ENCODE results near the gene SWAP70. TPM values are rescaled to one million over a fixed set of nuclear protein-coding genes. Genes with fewer than 3 reads are reported as not detected.

Gene SWAP70
- total and polyA plus RNA-seq, 10 of the 15 experiments (the other 5 are each of a cell fraction or from before 2014, with no cell fraction given): 20.6 to 62.4 (median 41.7) TPM

DNA sequence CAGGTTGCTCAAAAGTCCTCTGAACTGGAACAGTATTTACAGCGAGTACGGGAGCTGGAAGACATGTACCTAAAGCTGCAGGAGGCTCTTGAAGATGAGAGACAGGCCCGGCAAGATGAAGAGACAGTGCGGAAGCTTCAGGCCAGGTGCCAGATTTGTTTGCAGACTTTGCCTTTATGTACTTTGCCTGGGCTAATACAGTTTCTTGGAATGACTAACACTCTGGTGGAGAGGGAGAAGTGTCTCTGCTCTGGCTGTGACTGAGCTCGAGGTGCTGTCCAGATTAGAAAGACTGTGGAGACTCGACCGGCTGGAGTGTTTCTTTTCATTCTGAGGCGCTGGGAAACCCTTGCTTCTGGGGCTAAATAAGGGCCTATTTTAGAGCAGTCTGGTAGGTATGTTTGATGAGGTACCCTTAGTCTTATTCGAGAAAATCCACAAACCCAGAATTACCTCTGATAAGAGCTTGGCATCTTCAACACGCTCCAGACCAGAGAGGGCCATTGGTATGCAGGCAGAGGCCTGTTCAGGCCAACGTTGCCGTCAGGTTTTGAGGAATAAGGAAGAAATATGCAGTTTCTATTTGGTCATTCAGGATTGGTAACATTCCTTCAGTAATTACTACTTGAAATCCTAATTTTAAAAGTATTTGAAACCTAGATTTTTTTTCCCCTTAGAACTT, 76.5 kb downstream of the SWAP70 start:
- Histone ChIP-seq H3K36me3 (ENCODE audit: control insufficient read depth in 2 of 2, insufficient read depth in 2 of 2, low read length in 1 of 2) (peaks cover 3 to 21% of the 10 kb centered on the region in 2 experiments; a peak in 3 of 4 replicates), H4K20me1 (ENCODE audit: control insufficient read depth, insufficient read depth) (no peaks in the 10 kb centered on the region), H3K79me2 (ENCODE audit: control insufficient read depth, insufficient read depth, low read length) (peaks cover 2% of the 10 kb centered on the region), H3K27ac (ENCODE audit: control insufficient read depth, insufficient read depth) (0 out of 2 replicates have a peak overlapping the region, but pooled peaks have one; percentile 13), H3K27me3 (replicated peaks in 1 of 2; ENCODE audit: control insufficient read depth in 2 of 2, insufficient read depth in 2 of 2, low read length in 1 of 2) (no peaks in the 10 kb centered on the region), H3K9ac (ENCODE audit: control insufficient read depth, insufficient read depth, low read length) (no peak overlapping the region), H3K4me1 (ENCODE audit: control insufficient read depth, insufficient read depth, low read length) (peaks cover 48% of the 10 kb centered on the region), H3K9me3 (replicated peaks; ENCODE audit: control insufficient read depth, insufficient read depth, low read length) (peaks cover 8% of the 10 kb centered on the region; the same call in 2 of the 3 replicates), H2AFZ (ENCODE audit: control insufficient read depth, low read depth, low read length) (no peak overlapping the region), H3K4me2 (ENCODE audit: control insufficient read depth, insufficient read depth) (no peak overlapping the region), H3K4me3 (no peak overlapping the region)
- intact Hi-C loops (cut with micrococcal nuclease; ENCODE audit: unreplicated experiment) (no loop called here), in situ Hi-C loops (cut with MboI) (no loop called here)
- no peak for FAIRE-seq
- ChIA-PET CTCF (interaction anchor here (0.6 to 1.5 kb wide), 4 partner anchors 10 to 130 kb away, joined by 3 to 4 read pairs (median 3); no protein-coding TSS in a partner anchor), RAD21 (ENCODE audit: unreplicated experiment) (no interaction called here), POLR2A (no interaction called here), SMC1A (ENCODE audit: uncharacterized antibody, unreplicated experiment) (interaction anchor here (0.8 to 1.2 kb wide), 2 partner anchors 8 to 11 kb away, joined by 3 read pairs; no protein-coding TSS in a partner anchor)
- no peak for ATAC-seq
- no peak for DNase-seq (ENCODE audit: low read depth, low spot score)
- WGBS (ENCODE audit: insufficient coverage, insufficient replicate concordance, low lambda C conversion rate, missing lambda C conversion rate): 17% methylated on average over 12 of the region's 12 CpGs
- TF ChIP-seq JUNB (IDR thresholded peaks at IDR 0.05) (peak; percentile 29; the same call in 1 of the 2 replicates), JUND (IDR thresholded peaks at IDR 0.05; ENCODE audit: low read depth, low read length) (no peak), IRF4 (IDR thresholded peaks at IDR 0.05; ENCODE audit: low read depth, low read length) (0 out of 2 replicates have a peak, but pooled peaks have one; percentile 18), IRF5 (IDR thresholded peaks at IDR 0.05; ENCODE audit: borderline replicate concordance) (no peak)
- no TSS peak for BruUV-seq (replicated peaks)

DNA sequence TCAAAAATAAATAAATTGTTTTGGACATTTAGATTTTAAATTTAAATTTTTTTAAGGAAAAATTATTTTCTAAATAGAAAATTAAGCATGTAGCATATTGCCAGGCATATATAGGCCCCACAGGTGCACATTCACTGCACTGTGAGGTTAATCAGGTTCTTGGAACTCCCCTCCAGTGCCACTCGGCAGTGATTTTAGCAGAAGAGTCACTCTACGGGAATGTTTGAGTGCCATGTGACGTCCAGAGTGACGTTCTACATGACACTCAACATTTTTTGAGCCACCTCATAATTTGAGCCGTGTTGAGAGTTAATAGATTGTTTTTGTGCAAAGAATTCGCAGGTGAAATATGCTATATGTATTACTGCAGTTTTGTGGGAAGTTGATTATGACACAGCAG, 77.4 kb downstream of the SWAP70 start:
- intact Hi-C loops (cut with micrococcal nuclease; ENCODE audit: unreplicated experiment): no loop called here
- Histone ChIP-seq H2AFZ (ENCODE audit: control insufficient read depth, low read depth, low read length) (no peak overlapping the region), H3K9ac (ENCODE audit: control insufficient read depth, insufficient read depth, low read length) (no peak overlapping the region), H3K36me3 (ENCODE audit: control insufficient read depth in 2 of 2, insufficient read depth in 2 of 2, low read length in 1 of 2) (peaks cover 5 to 17% of the 10 kb centered on the region in 2 experiments), H3K27me3 (replicated peaks in 1 of 2; ENCODE audit: control insufficient read depth in 2 of 2, insufficient read depth in 2 of 2, low read length in 1 of 2) (no peaks in the 10 kb centered on the region), H3K4me2 (ENCODE audit: control insufficient read depth, insufficient read depth) (no peak overlapping the region), H3K4me3 (no peak overlapping the region), H3K79me2 (ENCODE audit: control insufficient read depth, insufficient read depth, low read length) (no peaks in the 10 kb centered on the region; the same call in 1 of the 2 replicates), H3K27ac (ENCODE audit: control insufficient read depth, insufficient read depth) (no peak overlapping the region), H3K4me1 (ENCODE audit: control insufficient read depth, insufficient read depth, low read length) (peaks cover 48% of the 10 kb centered on the region), H3K9me3 (replicated peaks; ENCODE audit: control insufficient read depth, insufficient read depth, low read length) (peaks cover 3% of the 10 kb centered on the region; the same call in 2 of the 3 replicates), H4K20me1 (ENCODE audit: control insufficient read depth, insufficient read depth) (no peaks in the 10 kb centered on the region)
- ChIA-PET CTCF (interaction anchor here (1.0 to 1.4 kb wide), 2 partner anchors 18 to 140 kb away, joined by 3 read pairs; no protein-coding TSS in a partner anchor), POLR2A (no interaction called here), RAD21 (ENCODE audit: unreplicated experiment) (no interaction called here), SMC1A (ENCODE audit: uncharacterized antibody, unreplicated experiment) (no interaction called here)
- no TSS peak for BruUV-seq (replicated peaks)
- in situ Hi-C loops (cut with MboI): no loop called here
- ATAC-seq: no peak
- DNase-seq (ENCODE audit: low read depth, low spot score): no peak
- 25% methylated on average over 6 of the region's 6 CpGs for WGBS (ENCODE audit: insufficient coverage, insufficient replicate concordance, low lambda C conversion rate, missing lambda C conversion rate)
- no peak for FAIRE-seq
- no peak for TF ChIP-seq NRF1 (conservative IDR thresholded peaks at IDR 0.05; ENCODE audit: low read depth, low read length)
- no peak for TF ChIP-seq TCF7 (IDR thresholded peaks at IDR 0.05; ENCODE audit: borderline replicate concordance)
- no peak for TF ChIP-seq SMARCA5 (IDR thresholded peaks at IDR 0.05)
- TF ChIP-seq CHD1 (IDR thresholded peaks at IDR 0.05; ENCODE audit: low read depth, low read length): no peak
- no peak for TF ChIP-seq FOXM1 (IDR thresholded peaks at IDR 0.05; ENCODE audit: low read depth, low read length)
- TF ChIP-seq, protein P1, sequence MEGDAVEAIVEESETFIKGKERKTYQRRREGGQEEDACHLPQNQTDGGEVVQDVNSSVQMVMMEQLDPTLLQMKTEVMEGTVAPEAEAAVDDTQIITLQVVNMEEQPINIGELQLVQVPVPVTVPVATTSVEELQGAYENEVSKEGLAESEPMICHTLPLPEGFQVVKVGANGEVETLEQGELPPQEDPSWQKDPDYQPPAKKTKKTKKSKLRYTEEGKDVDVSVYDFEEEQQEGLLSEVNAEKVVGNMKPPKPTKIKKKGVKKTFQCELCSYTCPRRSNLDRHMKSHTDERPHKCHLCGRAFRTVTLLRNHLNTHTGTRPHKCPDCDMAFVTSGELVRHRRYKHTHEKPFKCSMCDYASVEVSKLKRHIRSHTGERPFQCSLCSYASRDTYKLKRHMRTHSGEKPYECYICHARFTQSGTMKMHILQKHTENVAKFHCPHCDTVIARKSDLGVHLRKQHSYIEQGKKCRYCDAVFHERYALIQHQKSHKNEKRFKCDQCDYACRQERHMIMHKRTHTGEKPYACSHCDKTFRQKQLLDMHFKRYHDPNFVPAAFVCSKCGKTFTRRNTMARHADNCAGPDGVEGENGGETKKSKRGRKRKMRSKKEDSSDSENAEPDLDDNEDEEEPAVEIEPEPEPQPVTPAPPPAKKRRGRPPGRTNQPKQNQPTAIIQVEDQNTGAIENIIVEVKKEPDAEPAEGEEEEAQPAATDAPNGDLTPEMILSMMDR (IDR thresholded peaks at IDR 0.05 in 2 of 3, conservative IDR thresholded peaks at IDR 0.05 in 1 of 3; ENCODE audit: control insufficient read depth in 2 of 3, extremely low read depth in 1 of 3, insufficient read depth in 1 of 3, low read depth in 3 of 3, low read length in 3 of 3): no peak
- no peak for TF ChIP-seq EGR1 (IDR thresholded peaks at IDR 0.05; ENCODE audit: borderline replicate concordance in 1 of 2, low read depth in 2 of 2, low read length in 2 of 2)
- no peak for TF ChIP-seq NR2C2 (IDR thresholded peaks at IDR 0.05; ENCODE audit: borderline replicate concordance, control insufficient read depth, insufficient read length, low read depth)
- no peak for TF ChIP-seq KDM1A (IDR thresholded peaks at IDR 0.05; ENCODE audit: borderline replicate concordance)
- TF ChIP-seq BACH1 (IDR thresholded peaks at IDR 0.05; ENCODE audit: borderline replicate concordance): no peak
- no peak for TF ChIP-seq NR2F1 (conservative IDR thresholded peaks at IDR 0.05)

Data from GM12878 (cell line).